ENCODE measurements around the gene AOX1.
"Not testable (repeated sequence)": the region's sequence is repeated elsewhere in the genome, so short reads cannot be mapped to it uniquely, and the experiment has no call there.

The AOX1 gene

DNA sequence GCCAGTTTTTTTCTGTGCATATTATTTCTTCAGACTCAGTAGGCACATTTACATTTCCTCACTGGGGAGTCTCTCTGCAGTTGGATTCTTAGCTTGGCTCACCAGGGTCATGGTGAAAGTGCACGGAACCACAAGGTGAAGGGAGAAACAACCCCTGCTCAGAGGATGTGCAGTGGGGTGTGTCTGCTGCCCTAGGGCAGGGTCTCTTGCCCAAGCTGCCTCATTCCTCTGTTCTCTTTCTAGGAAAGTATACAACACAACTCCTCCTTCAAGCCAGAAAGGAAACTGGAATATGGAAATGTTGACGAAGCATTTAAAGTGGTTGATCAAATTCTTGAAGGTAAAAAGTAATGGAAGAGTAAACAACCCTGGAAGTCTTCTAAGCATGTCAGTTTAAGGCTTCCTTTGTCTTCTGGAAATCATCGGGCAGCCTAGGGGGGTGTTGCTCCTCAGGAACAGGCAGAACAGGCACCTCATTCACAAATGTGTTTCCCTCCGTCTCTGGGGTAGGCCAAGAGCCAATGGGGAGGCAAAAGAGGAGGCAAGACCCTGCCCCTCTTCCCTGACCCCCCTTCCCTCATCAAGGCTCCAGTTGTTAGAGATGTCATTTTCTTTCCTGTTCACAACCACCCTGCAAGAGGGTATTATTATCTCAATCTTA, 41.4 kb downstream of the AOX1 start:
- DNase-seq (ENCODE audit: low read depth): no peak

DNA sequence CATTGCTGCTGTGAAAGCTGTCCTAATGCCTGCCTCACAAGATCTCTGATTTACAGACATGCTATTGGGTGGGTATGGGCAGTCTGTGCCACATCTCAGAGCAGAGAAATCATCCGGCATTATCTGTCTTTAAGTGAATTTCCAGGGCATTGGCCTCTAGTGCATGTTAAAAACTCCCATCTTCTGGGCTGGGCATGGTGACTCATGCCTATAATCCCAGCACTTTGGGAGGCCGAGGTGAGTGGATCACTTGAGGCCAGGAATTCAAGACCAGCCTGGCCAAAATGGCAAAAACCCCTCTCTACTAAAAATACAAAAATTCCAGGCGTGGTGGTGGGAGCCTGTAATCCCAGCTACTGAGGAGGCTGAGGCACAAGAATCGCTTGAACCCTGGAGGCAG, 42.6 kb downstream of the AOX1 start:
- not testable (repeated sequence) for DNase-seq (ENCODE audit: low read depth)

DNA sequence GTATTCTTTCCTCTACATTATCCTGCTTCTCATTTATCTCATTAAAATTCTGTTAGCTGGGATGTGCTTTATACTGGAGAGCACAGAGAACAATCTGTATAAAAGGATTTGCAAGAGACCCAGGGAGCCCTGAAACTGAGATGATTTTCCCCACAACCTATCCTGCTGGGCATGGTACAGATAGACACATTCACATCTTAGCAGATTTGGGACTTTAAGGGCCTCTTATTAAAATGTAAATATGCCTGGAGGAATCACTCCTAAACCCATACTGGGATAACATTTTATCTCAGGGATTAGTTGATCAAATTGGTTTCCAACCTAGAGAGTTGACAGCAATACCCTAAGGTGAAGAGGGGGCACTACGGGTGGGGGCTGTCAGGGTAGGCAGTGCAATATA, 45.5 kb downstream of the AOX1 start:
- no peak for DNase-seq (ENCODE audit: low read depth)

DNA sequence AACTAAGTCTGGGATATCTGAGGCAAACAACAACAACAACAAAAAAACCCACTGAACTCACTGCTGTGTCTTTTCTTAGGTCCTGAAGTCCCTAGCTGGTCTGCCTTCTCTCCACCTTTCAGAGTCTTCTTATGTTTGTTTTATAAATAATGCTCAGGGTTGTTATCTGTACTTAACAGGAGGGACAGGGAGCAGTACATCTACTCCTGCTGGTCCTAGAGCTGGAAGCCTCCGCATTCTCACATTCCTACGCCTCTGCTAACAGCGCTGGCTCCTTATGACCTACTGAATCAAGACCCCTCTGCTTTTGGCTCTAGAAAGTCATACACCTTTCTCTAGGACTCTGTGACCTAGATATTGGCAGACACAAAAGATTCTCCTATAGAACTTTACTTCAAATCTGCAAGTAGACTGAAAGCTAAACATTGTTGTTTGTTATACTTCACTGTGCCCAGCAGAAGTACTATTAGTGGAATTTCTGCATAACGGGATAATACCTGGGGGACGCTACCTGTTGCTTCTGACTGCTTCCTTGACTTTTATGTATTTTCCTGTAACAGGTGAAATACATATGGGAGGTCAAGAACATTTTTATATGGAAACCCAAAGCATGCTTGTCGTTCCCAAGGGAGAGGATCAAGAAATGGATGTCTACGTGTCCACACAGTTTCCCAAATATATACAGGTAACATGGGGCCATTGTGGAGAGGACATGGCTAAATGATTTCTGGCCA, 48.6 kb downstream of the AOX1 start:
- no peak for DNase-seq (ENCODE audit: low read depth)

DNA sequence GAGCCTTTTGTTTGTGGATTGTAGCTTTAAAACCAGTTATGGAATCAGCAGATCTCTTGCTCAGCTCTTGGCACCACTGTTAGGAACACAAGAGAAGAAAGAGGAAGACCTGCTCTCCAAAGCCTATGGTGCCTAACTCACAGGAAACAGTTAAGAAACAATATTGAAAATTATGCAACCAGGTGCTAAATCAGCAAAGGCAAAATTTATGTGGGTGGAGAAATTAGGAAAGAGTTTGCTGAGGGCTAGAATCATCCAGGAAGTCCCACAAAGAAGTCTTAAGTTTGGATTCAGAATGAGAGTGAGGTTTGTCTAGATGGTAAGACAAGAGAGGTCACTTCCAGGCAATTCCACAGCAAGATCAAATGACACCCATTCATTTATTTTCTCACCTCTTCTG, 49.4 kb downstream of the AOX1 start:
- DNase-seq (ENCODE audit: low read depth): no peak

DNA sequence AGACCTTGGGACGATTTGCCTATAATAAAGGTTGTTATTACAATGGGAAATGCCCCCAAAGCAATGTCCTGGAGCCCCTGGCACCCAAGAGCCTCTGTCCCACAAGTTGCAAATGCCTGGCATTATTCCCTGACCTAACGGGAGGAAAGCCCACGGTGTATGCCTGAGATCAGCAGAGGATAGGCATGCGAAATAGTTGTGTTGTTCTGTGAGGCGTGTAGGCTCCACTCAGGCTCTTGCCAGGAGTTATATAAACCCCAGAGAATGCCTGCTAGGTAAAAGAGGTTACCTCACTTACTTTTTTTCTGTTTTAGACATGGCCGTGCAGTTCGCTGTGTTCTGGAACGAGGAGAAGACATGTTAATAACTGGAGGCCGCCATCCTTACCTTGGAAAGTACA, 52.1 kb downstream of the AOX1 start:
- DNase-seq (ENCODE audit: low read depth): no peak

DNA sequence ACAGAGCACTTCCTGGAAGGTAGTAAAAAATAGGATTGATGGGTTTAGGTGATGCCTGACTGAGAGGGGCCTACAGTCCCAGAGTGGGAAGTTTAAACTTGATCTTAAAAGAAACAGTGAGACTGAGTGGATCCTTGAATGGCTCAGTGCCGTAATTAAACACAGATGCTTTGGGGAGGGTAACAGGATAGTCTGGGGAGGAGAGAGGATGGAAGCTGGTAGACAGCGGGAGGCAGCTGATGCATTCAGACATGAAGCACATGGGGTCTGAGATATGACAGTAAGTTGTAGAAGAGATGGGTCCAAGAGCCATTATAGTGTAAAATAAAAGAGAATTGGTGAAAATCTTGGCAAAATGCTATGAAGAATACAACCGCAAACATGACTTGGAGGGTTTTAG, 54.4 kb downstream of the AOX1 start:
- no peak for DNase-seq (ENCODE audit: low read depth)

GRCh38 chr2:200640901-200641300, 55.1 kb downstream of the AOX1 start:
- no peak for DNase-seq (ENCODE audit: low read depth)

DNA sequence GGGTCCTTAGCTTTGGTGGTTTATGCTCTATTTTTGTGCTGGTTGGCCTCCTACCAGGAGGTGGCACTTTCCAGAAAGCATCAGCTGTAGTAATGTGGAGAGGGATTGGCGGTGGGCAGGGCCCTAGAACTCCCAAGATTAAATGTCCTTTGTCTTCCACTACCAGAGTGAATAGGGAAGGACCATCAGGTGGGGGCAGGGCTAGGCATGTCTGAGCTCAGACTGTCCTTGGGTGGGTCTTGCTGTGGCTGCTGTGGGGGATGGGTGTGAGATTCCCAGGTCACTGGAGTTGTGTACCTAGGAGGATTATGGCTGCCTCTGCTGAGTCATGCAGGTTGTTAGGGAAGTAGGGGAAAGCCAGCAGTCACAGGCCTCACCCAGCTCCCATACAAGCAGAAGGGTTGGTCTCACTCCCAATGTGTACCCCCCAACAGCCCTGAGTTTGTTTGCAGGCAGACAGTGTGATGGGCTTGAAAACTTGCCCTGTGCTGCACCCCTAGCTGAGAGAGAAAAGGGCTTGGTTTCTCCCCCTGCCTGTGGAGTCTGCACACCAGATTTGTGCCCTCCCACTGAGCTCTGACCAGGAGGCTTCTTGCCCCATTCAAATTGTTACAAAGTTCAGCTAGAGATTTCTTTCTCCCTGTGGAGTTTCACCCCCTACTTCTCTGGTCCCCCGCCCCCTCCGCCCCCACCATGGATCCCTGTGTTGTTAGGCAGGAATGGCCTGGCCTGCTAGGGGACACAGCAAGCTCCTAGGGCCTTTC, 62.9 kb downstream of the AOX1 start:
- not testable (repeated sequence) for DNase-seq (ENCODE audit: low read depth)

DNA sequence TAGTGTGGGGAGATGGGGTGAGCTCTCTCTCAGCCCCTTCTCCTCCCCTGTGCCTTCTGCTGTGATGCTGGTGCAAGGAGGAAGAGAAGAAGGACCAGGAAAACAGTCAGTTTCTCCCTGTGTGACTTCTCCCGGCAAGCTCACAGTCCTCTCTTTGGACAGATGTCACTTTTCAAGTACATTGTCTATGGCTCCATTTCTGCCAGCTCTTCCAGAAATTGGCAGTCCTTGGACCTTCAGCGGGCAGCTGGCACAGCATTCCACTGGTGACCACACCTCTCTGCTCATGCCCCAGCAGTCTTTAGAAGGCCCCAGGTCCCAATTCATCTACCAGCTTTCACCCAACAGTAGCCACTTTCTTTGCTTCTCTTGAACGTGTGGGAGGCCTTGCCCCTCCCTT, 63.9 kb downstream of the AOX1 start:
- DNase-seq (ENCODE audit: low read depth): no peak

DNA sequence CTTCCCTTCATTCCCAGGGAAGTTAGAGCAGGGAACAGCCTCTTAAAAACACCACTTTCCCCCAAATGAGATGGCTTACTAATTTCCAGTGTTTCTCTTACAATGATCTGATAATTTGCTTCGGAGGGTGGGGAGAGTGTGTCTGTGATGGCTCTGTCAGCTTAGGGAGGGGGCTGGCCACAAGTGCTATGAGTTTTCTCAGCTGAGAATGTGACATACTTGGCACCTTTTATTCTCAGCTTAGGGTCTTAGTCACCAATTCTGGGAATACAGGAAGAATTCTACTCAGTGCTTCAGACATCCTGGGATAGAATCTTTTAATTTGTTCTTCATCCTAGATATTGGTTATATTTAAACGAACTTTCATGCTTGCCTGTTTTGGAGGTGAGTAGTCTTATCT, 64.4 kb downstream of the AOX1 start:
- no peak for DNase-seq (ENCODE audit: low read depth)

DNA sequence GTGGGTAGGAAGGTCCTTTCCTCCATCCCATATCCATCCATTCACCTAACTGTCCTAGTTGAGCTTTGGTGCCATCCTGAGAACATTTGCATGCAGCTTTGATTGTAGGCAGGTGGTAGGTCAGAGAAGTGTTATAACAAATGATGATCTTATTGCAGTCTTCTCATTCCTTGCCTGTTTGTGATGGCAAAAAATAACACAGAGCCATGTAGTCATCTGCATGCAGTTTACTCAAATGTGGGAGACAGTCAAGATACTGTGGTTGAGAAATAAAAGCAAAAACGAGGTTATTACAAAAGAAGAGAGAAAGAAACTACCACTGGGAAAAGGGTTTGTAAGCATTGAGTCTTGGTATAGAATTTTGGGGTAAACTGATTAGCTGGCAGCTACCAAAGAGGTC, 66.3 kb downstream of the AOX1 start:
- no peak for DNase-seq (ENCODE audit: low read depth)

DNA sequence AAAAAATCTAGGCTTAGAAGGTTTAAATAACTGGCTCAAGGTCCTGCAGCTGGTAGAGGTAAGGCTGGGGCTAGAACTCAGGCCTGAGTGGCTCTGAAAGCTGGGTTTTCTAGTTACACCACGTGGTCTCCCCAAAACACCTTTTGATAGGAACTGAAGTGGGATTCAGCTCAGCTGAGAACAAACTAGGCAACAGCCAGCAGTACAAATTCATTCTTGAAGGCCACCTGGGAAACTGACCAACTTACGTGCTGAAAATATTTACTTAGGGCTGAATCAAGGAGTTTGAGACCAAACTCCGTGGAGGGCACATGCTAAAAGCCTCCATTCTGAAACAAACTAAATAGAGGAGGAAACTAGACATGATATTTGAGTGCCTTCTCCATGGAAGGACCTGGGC, 67.2 kb downstream of the AOX1 start:
- DNase-seq (ENCODE audit: low read depth): no peak

- DNase-seq (ENCODE audit: low read depth): no peak
Measured at GRCh38 chr2:200654823-200655222, 69.0 kb downstream of the AOX1 start.

DNA sequence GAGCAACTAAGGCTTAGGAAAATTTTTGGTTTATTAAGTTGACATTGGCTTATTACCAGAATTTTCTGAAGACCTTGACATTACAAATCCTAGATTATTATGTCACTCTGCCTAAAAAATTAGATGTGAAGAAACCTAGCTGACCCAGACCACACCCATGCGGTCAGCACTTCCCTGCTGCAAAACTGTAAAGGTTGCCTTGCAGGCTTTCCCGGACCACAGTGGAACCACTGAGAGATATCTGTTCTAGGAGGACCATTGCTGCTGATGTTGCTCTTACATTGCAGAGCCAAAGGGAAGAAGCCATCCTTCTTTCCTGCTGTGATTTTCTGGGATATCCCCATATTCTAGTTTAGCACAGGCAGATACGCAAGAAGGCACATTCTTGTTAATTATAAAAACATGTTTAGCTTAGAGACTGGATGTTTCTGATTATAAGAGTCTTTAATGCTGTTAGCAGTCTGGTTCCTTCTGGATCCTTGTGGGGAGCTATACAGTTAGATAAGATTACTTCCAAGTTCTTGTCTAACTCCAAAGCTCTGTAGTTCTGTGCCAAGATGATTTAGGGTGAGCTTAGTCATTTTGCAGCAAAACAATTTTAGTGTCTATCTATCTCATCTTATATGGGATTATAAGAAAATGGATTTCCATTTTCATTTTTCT, 70.2 kb downstream of the AOX1 start:
- DNase-seq (ENCODE audit: low read depth): no peak

GRCh38 chr2:200658278-200658864, 72.6 kb downstream of the AOX1 start:
- no peak for DNase-seq (ENCODE audit: low read depth)

DNA sequence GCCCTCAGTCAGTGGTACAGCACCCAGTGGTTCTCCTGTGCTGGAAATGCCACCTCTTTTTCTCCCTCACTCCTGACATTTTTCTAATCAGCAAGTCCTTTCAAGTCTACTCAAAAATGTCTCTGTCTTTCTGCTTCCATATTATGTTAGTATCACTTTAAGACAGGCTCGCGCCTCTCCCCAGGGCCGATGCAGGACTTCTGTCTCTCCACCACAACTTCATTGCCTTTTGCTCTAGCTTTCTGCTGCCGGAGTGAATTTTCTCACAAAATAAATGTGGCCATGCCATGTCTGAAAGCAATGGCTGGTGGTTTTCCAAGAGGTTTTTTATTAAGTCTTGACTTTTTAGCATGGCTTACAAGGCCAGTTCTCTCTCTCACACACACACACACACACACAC, 73.6 kb downstream of the AOX1 start:
- DNase-seq (ENCODE audit: low read depth): no peak

DNA sequence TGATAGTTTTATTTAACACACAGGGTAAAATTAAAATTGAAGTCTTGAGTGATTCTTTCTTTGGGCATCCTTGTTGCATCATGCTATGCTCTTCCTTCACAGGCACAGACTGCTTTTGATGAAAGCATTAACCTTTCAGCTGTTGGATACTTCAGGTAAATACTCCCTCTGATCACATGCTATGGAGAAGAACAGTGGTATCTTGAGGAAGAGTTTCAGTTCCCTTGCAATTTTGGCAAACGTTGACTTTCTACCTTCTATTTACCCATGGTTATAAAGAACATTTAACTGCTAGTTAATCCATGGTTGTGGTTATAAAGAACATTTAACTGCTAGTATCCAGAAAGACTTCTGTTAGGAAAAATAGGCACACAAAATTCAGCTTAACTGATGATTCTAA, 75.7 kb downstream of the AOX1 start:
- no peak for DNase-seq (ENCODE audit: low read depth)

DNA sequence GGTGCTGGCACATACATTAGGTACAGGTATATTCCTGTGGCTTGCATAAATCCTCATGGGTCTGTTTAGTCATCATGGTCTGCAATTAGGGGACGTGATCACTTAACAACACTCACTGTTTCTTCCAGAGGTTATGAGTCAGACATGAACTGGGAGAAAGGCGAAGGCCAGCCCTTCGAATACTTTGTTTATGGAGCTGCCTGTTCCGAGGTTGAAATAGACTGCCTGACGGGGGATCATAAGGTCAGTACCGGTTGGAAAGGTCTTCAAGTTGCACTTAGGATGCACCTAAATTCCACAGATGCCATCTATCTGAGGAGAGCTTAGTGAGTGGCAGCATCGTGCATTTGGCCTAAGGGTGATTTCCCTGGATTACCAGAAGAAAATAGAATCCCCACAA, 76.9 kb downstream of the AOX1 start:
- DNase-seq (ENCODE audit: low read depth): peak; percentile 41

DNA sequence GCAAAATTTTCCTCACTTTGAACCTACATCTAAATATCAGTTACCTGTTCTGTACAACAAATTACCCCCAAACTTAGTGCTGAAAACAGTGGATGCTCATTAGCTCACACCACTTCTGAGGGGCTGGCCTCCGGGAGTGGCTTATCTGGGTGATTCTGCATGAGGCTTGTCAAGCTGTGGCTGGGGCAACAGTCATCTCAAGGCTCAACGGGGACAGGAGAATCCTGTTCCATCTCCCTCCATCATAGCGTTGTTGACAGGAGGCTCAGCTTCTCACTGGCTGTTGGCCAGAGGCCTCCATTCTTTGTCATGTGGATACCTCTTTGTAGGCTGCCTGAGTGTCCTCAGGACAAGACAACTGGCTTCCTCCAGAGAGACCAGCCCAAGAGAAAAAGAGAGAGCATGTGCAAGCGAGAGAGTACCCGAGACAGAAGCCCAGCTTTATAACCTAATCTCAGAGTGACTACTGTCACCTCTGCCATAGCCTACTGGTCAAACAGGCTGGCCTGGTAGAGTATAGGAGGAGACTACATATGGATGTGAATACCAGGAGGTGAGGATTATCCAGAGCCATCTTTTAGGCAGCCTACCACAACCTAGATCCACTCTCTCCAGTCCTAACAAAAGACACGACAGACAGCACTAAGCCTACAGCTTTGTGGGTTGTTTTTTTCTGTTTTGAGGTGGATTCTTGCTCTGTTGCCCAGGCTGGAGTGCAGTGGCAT, 79.1 kb downstream of the AOX1 start:
- DNase-seq (ENCODE audit: low read depth): no peak

GRCh38 chr2:200665626-200666453, 80.0 kb downstream of the AOX1 start:
- DNase-seq (ENCODE audit: low read depth): no peak
